GM12892 (cell line): ENCODE results near the gene TLK2.

Experiments
- DNase-seq: peaks from one replicate; pipeline ENCODE4 v3.0.0; 2011; ENCODE audit not compliant: insufficient read length
- FAIRE-seq: peaks from 2 replicates; lab custom pipeline; 2011; peaks lifted over from hg19 to GRCh38; lab: Jason Lieb, UNC
- POLR2A ChIP-seq: IDR thresholded peaks from 2 replicates; pipeline ENCODE4 v1.6.1; 2011; ENCODE audit warnings: low read depth, low read length, control low read depth
- POLR2AphosphoS5 ChIP-seq: IDR thresholded peaks from 2 replicates; pipeline ENCODE4 v1.6.1; 2011; ENCODE audit warnings: low read depth, low read length, control low read depth
- TAF1 ChIP-seq: IDR thresholded peaks from 2 replicates; pipeline ENCODE4 v1.6.1; 2011; ENCODE audit warnings: low read depth, mild to moderate bottlenecking, control low read depth, low read length, borderline replicate concordance

TLK2 gene

DNA sequence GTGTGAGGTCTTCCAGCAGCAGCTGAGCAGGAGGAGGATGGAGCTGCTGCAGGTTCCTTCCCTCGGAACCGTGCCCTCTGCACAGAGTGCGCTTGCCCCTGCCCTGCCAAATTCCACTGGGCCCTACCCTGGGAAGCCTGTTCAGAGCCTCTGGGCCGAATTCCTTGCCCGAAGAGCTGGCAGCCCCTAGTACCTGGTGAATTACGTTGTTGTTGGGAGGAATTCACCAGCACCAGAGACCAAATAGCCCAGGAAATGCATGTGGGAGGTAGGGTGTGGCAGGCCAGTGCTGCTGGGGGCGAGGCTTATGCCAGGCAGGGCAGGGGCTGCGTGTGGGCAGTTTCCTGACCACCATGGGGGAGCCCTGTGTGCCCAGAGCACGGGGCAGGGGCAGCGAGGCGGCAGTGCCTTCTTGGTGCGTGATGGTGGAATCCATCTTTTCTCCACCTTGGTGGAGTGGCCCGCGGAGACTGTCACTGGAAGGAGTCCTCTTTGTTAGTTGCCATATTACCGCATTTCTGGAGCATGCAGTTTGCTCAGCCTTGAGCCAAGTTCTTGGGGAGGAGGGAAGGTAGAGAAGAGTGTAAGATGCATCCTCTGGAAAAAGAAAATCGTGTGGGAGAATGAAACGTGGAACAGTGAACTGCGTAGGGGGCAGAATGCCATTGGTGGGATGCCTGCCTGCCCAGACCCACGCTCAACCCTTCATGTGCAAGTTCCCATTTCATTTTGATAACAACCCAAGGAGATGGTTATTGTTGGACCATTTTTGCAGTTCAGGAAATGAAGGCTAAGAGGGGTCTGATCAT, 151.1 kb downstream of the TLK2 start:
- no peak for DNase-seq
- TF ChIP-seq POLR2AphosphoS5 (no peak), TAF1 (no peak), POLR2A (no peak)
- FAIRE-seq: no peak

DNA sequence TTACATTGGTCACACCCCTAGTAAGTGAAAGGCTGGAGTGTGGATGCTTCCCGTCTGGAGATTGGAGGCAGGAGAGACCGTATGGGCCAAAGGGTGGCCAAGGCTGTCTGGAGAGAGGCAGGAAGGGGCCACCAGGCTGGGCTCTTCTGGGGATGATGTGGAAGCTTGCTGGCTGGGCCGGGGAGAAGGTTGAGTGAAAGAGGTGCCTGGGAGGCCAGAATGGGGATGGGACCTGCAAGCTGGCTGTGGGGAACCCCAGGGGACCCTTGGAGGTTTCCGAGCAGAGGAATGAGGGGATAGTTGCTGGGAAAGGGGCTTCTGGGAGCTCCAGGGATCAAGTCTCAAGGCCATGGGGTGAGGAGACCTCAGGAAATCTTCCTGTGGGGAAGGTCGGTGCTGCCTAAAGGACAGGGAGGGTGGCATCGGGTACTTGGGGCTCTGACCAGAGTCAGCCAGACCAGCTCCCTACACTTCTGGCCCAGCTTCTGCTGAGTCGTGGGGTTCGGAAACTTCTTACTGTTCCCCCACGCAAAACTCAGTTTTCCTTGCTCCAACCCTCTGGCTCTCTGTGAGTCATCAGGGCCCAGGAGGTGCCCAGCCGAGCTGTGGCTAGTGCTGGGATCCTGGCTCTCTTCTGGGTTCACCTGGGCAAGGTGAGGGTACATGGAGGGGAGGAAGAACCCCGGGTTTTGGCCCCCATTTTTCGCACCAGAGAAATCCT, 151.9 kb downstream of the TLK2 start:
- no peak for DNase-seq
- FAIRE-seq: no peak
- no peak for TF ChIP-seq POLR2A
- TF ChIP-seq POLR2AphosphoS5: no peak
- no peak for TF ChIP-seq TAF1

DNA sequence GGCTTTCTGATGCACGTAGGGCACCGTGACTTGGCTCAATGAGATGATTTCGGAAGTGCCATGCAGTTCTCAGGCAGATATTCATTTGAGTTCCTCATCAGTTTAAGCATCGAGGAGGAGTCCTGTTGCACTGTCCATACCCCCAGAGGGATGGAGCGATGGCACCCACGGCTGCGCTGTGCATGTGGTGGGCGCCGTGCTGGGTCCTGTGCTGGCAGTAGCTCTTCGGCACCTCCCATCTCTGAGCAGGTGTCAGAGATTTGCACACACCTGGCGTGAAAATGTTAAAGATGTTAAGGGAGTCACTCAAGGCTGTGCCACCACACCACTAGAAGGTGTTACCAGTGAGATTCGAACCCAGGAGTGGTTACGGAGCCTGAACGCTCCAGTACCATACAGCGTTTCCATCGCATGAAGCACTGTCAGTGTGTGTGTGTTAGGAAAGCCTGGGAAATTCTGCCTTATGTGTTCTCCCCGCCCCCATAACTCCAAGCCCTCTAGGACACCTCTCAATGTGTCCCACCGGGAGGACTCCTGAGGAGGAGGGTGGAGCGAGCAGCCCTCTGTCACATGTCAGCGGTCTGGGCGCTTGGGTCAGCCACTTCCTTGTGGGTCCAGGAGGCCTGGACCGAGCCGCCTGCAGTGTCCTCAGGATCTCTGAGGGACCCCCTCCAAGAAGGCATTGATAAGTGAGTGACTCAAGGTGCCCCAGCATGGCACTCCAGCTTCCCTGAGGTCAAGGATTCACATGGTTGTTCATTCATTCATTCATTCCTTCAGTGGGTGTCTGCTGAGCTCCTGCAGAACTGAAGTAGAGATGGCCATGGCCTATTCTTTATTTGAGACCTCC, 152.7 kb downstream of the TLK2 start:
- DNase-seq: no peak
- FAIRE-seq: no peak
- no peak for TF ChIP-seq POLR2AphosphoS5
- TF ChIP-seq POLR2A: no peak
- no peak for TF ChIP-seq TAF1

DNA sequence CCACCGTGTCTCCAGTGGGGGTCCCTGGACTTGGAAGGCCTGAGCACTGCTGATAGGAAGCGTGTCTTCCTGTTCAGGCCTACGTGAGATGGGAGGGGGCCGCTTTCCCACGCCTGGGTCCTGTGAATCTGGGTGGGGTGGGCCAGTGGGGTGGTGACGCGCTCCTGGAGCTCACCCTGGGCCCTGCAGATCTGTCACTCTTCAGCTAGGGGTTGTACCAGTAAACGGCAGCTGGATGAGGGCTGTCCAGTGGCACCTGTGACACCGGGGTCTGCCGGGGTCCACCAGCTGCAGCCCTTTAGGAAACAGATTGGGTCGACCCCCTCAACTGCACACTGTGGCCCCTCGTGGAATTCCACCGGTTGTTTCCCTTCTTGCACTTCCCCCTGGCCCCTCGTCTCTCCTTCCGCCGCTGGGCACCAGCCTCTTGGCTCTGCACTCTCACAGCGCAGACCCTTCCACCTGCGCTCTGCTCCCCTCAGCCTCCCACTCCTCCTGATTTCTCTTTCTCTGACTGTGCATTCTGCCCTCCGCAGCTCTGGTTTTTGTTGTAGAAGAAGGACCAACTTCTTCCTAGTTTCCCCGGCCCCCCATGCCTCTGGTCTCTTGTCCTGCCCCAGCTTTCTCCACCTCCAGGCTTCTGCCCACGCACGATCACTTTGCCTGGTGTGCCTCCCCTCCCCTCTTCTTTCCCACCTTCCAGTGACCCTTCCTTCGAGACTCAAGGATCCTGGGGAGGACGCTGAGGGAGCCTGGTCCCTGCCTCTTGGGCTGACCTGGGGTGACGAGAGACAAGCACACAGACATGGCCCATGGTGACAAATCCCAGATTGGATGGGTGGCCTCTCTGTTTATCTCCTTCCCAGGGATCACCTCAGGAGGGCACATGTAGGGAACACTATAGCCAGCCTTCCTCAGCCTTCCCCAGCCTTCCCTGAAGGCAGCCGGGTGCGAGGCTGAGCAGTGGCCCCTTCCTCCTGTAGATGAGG, 153.6 kb downstream of the TLK2 start:
- FAIRE-seq: no peak
- TF ChIP-seq POLR2A: no peak
- no peak for TF ChIP-seq TAF1
- no peak for TF ChIP-seq POLR2AphosphoS5
- DNase-seq: no peak

DNA sequence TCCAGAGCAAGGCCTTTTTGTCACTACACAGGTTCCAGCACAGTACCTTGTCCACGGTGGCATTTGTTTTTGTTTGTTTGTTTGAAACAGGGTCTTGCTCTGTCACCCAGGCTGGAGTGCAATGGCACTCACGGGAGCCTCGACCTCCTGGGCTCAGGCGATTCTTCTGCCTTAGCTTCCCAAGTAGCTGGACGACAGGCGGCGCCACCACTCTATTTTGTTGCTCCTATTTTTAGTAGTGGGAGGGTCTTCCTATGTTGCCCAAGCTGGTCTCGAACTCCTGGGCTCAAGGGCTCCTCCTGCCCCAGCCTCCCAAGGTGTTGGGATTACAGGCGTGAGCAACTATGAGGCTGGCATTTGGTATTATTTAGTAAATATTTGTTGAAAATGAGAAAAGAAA, 159.2 kb downstream of the TLK2 start:
- DNase-seq (no peak), FAIRE-seq (no peak)

DNA sequence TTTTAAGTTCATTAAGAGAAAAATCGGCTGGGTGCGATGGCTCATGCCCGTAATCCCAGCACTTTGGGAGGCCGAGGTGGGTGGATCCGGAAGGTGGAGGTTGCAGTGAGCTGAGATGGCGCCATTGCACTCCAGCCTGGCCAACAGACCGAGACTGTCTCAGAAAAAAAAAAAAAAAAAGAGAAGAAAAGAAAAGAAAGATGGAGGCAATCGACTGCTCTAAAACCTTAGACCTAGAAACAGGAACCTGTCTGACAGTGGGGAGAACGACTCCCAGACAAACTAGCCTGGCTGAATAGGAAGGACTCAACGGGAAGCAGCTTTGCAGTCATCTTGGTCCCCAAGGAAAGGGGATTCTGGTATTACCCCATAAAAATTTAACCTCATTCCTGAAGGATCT, 162.5 kb downstream of the TLK2 start:
- no peak for FAIRE-seq
- no peak for TF ChIP-seq POLR2A
- no peak for TF ChIP-seq POLR2AphosphoS5
- TF ChIP-seq TAF1: no peak
- no peak for DNase-seq

More for the DNA sequence above, 159.2 kb downstream of the TLK2 start:
- TF ChIP-seq POLR2A (no peak), POLR2AphosphoS5 (no peak), TAF1 (no peak)

DNA sequence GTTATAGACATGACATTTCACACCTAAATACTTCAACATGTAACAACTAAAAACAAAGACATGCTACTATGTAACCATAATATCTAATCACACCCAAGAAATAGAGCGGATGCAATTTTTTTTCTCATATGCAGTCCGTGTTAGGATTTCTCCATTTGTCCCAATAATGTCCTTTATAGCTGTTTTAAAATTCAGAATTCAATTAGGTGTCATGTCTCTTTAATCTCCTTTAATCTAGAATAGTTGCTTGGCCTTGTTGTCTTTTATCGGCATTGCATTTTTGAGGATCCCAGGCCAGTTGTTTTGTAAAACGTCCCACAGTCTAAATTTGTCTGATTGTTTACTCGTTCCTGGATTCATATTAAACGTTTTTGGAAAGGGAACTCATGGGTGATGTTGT, 163.3 kb downstream of the TLK2 start:
- FAIRE-seq (no peak), DNase-seq (no peak)
- TF ChIP-seq POLR2A (no peak), TAF1 (no peak), POLR2AphosphoS5 (no peak)

DNA sequence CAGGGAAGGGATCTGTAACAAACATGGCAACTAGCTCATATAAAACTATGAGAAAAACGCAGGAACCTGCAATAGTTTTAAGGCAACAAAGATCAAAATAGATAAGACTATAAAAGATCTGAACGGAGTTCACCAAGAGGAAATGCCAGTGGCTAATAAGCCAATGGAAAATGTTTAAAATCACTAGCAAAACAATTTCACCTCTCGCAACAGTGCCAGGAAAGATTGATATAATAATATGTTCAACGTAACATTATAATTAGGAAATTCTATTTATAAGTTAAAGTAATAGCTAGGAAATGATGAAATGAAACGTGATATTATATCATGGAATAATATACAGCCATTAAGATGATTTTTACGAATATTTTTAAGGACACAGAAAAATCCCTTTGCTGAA, 164.9 kb downstream of the TLK2 start:
- DNase-seq (no peak), FAIRE-seq (no peak)
- TF ChIP-seq POLR2AphosphoS5 (no peak), TAF1 (no peak), POLR2A (no peak)

DNA sequence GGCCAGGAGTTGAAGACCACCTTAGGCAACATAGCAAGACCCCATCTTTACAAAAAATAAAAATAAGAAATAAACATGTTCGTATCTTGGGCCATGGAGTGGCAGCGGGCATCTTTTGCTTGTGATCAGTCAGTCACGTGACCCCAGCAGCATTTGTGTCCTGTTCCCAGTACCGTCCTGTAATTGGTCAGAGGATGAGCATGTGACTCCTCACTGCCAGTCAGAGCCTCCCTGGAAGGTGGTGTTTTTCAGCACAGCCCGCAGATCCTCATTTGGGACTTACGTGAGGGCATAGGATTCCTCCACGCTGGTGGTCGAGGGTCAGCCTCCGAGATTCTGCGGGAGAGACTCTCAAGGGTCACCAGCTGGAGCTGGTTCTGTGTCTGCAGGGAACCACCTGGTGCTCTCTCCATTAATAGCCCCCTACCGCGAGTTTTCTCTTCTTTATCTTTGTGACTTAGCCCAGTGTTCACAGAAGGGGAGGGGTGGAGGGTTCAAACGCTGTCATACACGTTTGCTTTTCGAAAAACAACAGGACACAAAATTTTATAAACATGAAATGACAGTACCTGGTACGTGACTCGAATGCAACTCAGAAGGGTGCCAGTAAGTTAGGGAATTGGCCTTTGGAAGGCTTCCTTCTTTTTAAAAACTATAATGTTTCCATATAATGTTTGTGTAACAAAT, 166.0 kb downstream of the TLK2 start:
- no peak for DNase-seq
- TF ChIP-seq POLR2AphosphoS5 (no peak), TAF1 (no peak), POLR2A (no peak)
- FAIRE-seq: no peak
